A549 (cell line): ENCODE results near the gene MAGED1.

Source experiments
- BCL3 ChIP-seq: fragments of >200 bp; sonication (Bioruptor Twin); formaldehyde crosslinking; IDR thresholded peaks from 3 replicates; pipeline ENCODE4 v1.6.1; 2016
- BHLHE40 ChIP-seq: IDR thresholded peaks from 2 replicates; pipeline ENCODE4 v1.6.1; 2012; ENCODE audit warnings: low read depth, low read length, inconsistent platforms
- FOSL2 ChIP-seq, 2 experiments: fragments of 450-650 bp in 1 of 2; fragments of >200 bp in 1 of 2; sonication (Bioruptor Twin) in 1 of 2; formaldehyde crosslinking; IDR thresholded peaks; 2 replicates each; pipeline versions ENCODE4 v1.5.0 to v1.6.1; 2016 to 2020; ENCODE audit warnings: mild to moderate bottlenecking in 1 of 2, moderate library complexity in 1 of 2
- JUN ChIP-seq, 2 experiments: fragments of >200 bp; sonication (Bioruptor Twin); formaldehyde crosslinking; IDR thresholded peaks; 2 replicates in 1 of 2; 3 replicates in 1 of 2; pipeline ENCODE4 v1.6.1; 2016 to 2017
- JUNB ChIP-seq: fragments of >200 bp; sonication (Bioruptor Twin); formaldehyde crosslinking; IDR thresholded peaks from 2 replicates; pipeline ENCODE4 v1.6.1; 2016
- KDM1A ChIP-seq: fragments of 200-600 bp; sonication (generic); IDR thresholded peaks from 2 replicates; pipeline ENCODE4 v1.6.1; 2016; ENCODE audit warnings: low read depth, mild to moderate bottlenecking
- KDM5A ChIP-seq: fragments of 200-600 bp; sonication (generic); IDR thresholded peaks from 2 replicates; pipeline ENCODE4 v1.6.1; 2016; ENCODE audit warnings: antibody characterized with exemption, mild to moderate bottlenecking
- MAX ChIP-seq: IDR thresholded peaks from 2 replicates; pipeline ENCODE4 v1.6.1; 2012
- MYC ChIP-seq: IDR thresholded peaks from 2 replicates; pipeline ENCODE4 v1.6.1; 2012; ENCODE audit warnings: mild to moderate bottlenecking, inconsistent platforms, low read length, improper control_type of control experiment, borderline replicate concordance
- NFE2L2 ChIP-seq: fragments of 150-350 bp; conservative IDR thresholded peaks from 2 replicates; pipeline ENCODE4 v1.6.1; 2014; ENCODE audit warnings: low read length
- PHF8 ChIP-seq: fragments of 200-600 bp; sonication (generic); IDR thresholded peaks from 2 replicates; pipeline ENCODE4 v1.6.1; 2016; ENCODE audit warnings: low read depth, mild to moderate bottlenecking, antibody characterized with exemption, moderate library complexity, borderline replicate concordance
- POLR2A ChIP-seq: IDR thresholded peaks from 2 replicates; pipeline ENCODE4 v1.6.1; 2012; ENCODE audit warnings: mild to moderate bottlenecking, low read length
- RAD21 ChIP-seq, 2 experiments: fragments of >200 bp in 1 of 2; sonication (Bioruptor Twin) in 1 of 2; formaldehyde crosslinking in 1 of 2; IDR thresholded peaks in 1 of 2; conservative IDR thresholded peaks in 1 of 2; 2 replicates in 1 of 2; 3 replicates in 1 of 2; pipeline ENCODE4 v1.6.1; 2012 to 2018; ENCODE audit warnings: inconsistent platforms in 1 of 2
- TF ChIP-seq, protein P1 (sequence below): fragments of >200 bp; sonication (Bioruptor Twin); formaldehyde crosslinking; IDR thresholded peaks from 3 replicates; pipeline ENCODE4 v1.5.1; 2016

GRCh38 chrX:51902510-51903050 is 9.2 kb downstream of the MAGED1 start:
- TF ChIP-seq FOSL2 (IDR thresholded peaks at IDR 0.05), result no peak
- TF ChIP-seq FOSL2 (CRISPR knock-in tag; IDR thresholded peaks at IDR 0.05), result no peak
- TF ChIP-seq, protein P1, sequence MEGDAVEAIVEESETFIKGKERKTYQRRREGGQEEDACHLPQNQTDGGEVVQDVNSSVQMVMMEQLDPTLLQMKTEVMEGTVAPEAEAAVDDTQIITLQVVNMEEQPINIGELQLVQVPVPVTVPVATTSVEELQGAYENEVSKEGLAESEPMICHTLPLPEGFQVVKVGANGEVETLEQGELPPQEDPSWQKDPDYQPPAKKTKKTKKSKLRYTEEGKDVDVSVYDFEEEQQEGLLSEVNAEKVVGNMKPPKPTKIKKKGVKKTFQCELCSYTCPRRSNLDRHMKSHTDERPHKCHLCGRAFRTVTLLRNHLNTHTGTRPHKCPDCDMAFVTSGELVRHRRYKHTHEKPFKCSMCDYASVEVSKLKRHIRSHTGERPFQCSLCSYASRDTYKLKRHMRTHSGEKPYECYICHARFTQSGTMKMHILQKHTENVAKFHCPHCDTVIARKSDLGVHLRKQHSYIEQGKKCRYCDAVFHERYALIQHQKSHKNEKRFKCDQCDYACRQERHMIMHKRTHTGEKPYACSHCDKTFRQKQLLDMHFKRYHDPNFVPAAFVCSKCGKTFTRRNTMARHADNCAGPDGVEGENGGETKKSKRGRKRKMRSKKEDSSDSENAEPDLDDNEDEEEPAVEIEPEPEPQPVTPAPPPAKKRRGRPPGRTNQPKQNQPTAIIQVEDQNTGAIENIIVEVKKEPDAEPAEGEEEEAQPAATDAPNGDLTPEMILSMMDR, result no peak
- TF ChIP-seq POLR2A, result no peak
- TF ChIP-seq KDM5A, result no peak
- TF ChIP-seq PHF8, result no peak
- no peak for TF ChIP-seq JUNB
- no peak for TF ChIP-seq RAD21 (conservative IDR thresholded peaks at IDR 0.05 in 1 of 2, IDR thresholded peaks at IDR 0.05 in 1 of 2)
- no peak for TF ChIP-seq NFE2L2
- no peak for TF ChIP-seq MAX
- no peak for TF ChIP-seq BHLHE40
- TF ChIP-seq BCL3, result no peak
- no peak for TF ChIP-seq KDM1A
- TF ChIP-seq MYC, result no peak
- TF ChIP-seq JUN (IDR thresholded peaks at IDR 0.05), result no peak
